GM12891 (cell line): ENCODE data around the gene LCN15.

ENCODE experiments used
- PAX5 ChIP-seq: IDR thresholded peaks from 2 replicates; pipeline ENCODE4 v1.6.1; 2011; ENCODE audit warnings: low read length, moderate library complexity, mild to moderate bottlenecking; ENCODE audit not compliant: insufficient read depth, severe bottlenecking
- POLR2A ChIP-seq: IDR thresholded peaks from 2 replicates; pipeline ENCODE4 v1.6.1; 2011; ENCODE audit warnings: low read depth, low read length, control low read depth
- POLR2AphosphoS5 ChIP-seq: IDR thresholded peaks from 2 replicates; pipeline ENCODE4 v1.6.1; 2011; ENCODE audit warnings: low read depth, low read length, control low read depth
- SPI1 ChIP-seq: IDR thresholded peaks from 2 replicates; pipeline ENCODE4 v1.6.1; 2011; ENCODE audit warnings: low read depth, low read length, control low read depth
- TAF1 ChIP-seq: IDR thresholded peaks from 2 replicates; pipeline ENCODE4 v1.6.1; 2011; ENCODE audit warnings: low read depth, low read length, control low read depth

DNA sequence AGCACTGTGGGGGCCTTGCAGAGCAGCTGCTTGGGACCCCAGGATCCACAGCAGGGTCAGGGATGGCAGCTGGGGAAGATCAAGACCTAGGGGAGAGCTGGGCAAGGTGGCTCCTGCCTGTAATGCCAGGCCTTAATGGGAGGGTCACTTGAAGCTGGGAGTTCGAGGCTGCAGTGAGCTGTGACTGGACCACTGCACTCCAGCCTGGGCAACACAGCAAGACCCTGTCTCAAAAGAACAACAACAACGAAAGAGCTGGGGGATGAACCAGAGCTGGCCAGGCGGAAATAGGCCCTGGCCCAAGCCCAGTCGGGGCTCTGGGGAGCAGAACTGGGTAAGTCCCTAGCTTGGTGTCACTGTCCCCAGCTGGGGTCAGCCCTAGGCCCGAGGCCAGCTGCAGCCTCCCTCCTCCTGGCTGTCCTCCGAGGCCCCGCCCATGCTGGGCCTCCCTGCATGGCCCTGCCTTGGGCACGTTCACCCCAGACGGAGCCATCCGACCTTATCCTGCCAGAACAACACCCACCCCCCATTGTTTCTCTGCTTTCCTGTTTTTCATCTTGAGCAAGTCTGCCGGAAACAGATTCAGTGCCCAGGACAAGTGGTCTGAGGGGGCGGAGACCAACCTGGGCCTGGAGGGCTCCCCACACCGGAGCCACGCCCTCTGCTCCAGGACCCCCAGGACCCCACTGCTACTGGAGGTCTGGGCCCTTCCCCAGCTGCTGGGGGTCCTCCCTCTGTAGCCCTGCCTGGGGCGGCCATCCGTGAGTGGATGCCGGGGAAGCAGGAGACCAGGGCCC is 50.0 kb downstream of the LCN15 start:
- TF ChIP-seq POLR2AphosphoS5 = no peak
- TF ChIP-seq POLR2A = no peak
- no peak for TF ChIP-seq TAF1
- no peak for TF ChIP-seq PAX5
- no peak for TF ChIP-seq SPI1
